Small intestine (tissue), 7 donors: ENCODE results near the gene ATXN7L3B. TPM values are rescaled to one million over a fixed set of nuclear protein-coding genes. Genes with fewer than 3 reads are reported as not detected.
A peak's percentile ranks its signal among the peaks of the same experiment; 100 is the strongest.

ENCODE experiments used
- DNase-seq, 2 donors: peaks; one replicate each; pipeline versions ENCODE4 v3.0.0 to v3.0.0-alpha.2; 2013
- FAIRE-seq: peaks from 2 replicates; lab custom pipeline; 2012; peaks lifted over from hg19 to GRCh38; lab: Jason Lieb, UNC
- H3K27ac ChIP-seq, 3 donors: one replicate each; pipeline ENCODE4 v1.5.1; 2013; ENCODE audit warnings: low read length in 2 of 3, mild to moderate bottlenecking in 2 of 3, control low read depth in 1 of 3, inconsistent platforms in 1 of 3, low read depth in 1 of 3, moderate library complexity in 1 of 3
- H3K27me3 ChIP-seq, 3 donors: one replicate each; pipeline ENCODE4 v1.6.1; 2013; ENCODE audit warnings: low read length in 3 of 3, inconsistent platforms in 1 of 3; ENCODE audit not compliant: control insufficient read depth in 3 of 3, insufficient read depth in 3 of 3
- H3K36me3 ChIP-seq, 3 donors: one replicate each; pipeline ENCODE4 v1.6.1; 2013; ENCODE audit warnings: low read length in 3 of 3, inconsistent platforms in 1 of 3, low read depth in 1 of 3, mild to moderate bottlenecking in 1 of 3, moderate library complexity in 1 of 3; ENCODE audit not compliant: control insufficient read depth in 3 of 3, insufficient read depth in 2 of 3
- H3K4me1 ChIP-seq, 3 donors: one replicate each; pipeline ENCODE4 v1.6.1; 2013; ENCODE audit warnings: low read length in 2 of 3, inconsistent platforms in 1 of 3, low read depth in 1 of 3, mild to moderate bottlenecking in 1 of 3, moderate library complexity in 1 of 3; ENCODE audit not compliant: control insufficient read depth in 3 of 3, insufficient read depth in 2 of 3
- H3K4me3 ChIP-seq, 3 donors: one replicate each; pipeline ENCODE4 v1.5.1; 2013; ENCODE audit warnings: low read length in 3 of 3, control low read depth in 1 of 3, inconsistent platforms in 1 of 3, low read depth in 1 of 3, mild to moderate bottlenecking in 1 of 3, moderate library complexity in 1 of 3
- H3K9me3 ChIP-seq, 2 donors: one replicate each; pipeline ENCODE4 v1.6.1; 2013; ENCODE audit warnings: low read depth in 1 of 2, low read length in 1 of 2; ENCODE audit not compliant: control insufficient read depth in 2 of 2, insufficient read depth in 1 of 2
- WGBS, 3 donors: extraction: QIAGEN DNeasy Blood & Tissue Kit; methylation state at CpG; one replicate each; pipeline ENCODE4 v1.1.7; 2013; 5-methylcytosine and 5-hydroxymethylcytosine counted together
- polyA plus RNA-seq, 4 donors: library from polyadenylated mRNA; stranded (reverse) in 3 of 4; unstranded in 1 of 4; fragments of 200-250 nt in 3 of 4; fragments of 120-200 nt in 1 of 4; gene quantifications; one replicate each; pipeline versions ENCODE4 v1.2.1 to v1.2.3, GENCODE V29; 2013
- donor health status: healthy with polysubstance abuse.
- donor health status: control.
- donor health status: control.
- donor health status: Bipolar disorder and iron deficiency.
- donor health status: healthy.

ATXN7L3B gene
- polyA plus RNA-seq, 4 donors, result 11.6 to 39.8 (median 17.8) TPM

DNA sequence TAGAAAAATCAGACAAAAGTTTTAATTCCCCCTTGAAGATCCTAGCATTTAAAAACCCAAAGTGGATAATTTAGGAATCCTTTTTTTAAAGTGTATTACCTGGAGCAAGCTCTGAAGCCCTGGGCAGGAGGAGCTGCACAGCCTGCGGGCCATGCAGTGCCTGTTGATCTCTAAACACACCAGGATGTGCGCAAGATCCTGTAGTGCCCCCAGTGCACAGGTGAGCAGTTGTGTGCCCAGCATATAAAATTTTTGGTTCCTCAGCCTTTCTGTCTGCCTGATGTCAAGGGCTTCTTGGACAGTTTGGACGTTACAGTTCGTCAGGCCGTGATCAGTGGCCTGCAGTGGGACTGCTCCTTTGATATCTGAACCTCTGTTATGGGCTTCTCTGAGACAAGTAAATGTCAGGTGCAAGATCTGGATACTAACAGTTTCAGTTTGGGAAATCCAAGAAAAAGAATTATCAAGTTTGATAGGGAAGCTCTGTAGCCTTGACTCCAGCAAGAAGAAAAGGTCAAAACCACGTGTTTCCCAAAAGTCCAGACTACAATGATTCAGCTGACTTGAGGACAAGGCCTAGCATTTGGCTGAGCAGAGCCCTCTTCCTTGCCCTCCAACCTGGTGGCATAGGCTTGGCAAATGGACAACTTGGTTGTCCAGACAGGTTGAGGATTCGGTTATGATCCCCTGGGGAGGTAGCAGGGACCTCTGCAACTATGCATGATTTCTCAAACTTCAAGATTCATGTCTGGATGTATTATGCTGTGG, 1.0 kb downstream of the ATXN7L3B start:
- DNase-seq (peak; percentile 22 to 51), FAIRE-seq (no peak)
- Histone ChIP-seq H3K4me1 (peaks cover 5 to 23% (median 8%) of the 10 kb centered on the region in 3 donors), H3K27me3 (no peaks in the 10 kb centered on the region), H3K9me3 (no peaks in the 10 kb centered on the region), H3K36me3 (peaks cover 0 to 5% (median 4%) of the 10 kb centered on the region in 3 donors), H3K27ac (peak overlapping the region; percentile 86 to 99 (median 88)), H3K4me3 (peak overlapping the region; percentile 65 to 98 (median 67))
- 10 to 15% (median 13%) methylated on average over 7 of the region's 7 CpGs for WGBS, 3 donors

DNA sequence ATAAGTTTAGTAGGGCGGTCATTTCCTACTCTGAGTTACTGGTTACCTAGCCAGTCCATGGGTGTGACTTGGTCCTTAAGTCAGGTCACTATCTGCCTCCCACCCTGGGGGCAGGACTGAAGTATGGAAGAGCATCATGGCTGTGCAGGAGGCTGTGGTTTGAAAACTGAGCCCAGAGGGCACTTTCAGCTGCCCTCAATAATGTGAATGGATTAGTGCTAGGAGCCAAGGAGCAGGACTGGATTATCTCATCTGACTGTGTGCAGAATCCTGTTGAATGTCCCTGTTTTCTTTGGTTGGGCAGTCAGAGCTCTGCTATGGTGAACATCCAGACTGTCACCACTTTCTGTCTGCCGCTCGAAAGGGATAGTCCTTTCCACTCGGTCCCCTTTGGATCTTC, 1.6 kb downstream of the ATXN7L3B start:
- WGBS, 3 donors, result 20 to 52% (median 48%) methylated on average over 4 of the region's 4 CpGs
- H3K9me3 ChIP-seq, result no peaks in the 10 kb centered on the region
- no peaks in the 10 kb centered on the region for H3K27me3 ChIP-seq
- peaks cover 5 to 23% (median 8%) of the 10 kb centered on the region in 3 donors for H3K4me1 ChIP-seq
- peak overlapping the region in 2 of 3 donors; percentile 65 to 67 for H3K4me3 ChIP-seq
- peaks cover 0 to 5% (median 4%) of the 10 kb centered on the region in 3 donors for H3K36me3 ChIP-seq
- H3K27ac ChIP-seq, result no peak overlapping the region
- FAIRE-seq, result no peak
- no peak for DNase-seq

DNA sequence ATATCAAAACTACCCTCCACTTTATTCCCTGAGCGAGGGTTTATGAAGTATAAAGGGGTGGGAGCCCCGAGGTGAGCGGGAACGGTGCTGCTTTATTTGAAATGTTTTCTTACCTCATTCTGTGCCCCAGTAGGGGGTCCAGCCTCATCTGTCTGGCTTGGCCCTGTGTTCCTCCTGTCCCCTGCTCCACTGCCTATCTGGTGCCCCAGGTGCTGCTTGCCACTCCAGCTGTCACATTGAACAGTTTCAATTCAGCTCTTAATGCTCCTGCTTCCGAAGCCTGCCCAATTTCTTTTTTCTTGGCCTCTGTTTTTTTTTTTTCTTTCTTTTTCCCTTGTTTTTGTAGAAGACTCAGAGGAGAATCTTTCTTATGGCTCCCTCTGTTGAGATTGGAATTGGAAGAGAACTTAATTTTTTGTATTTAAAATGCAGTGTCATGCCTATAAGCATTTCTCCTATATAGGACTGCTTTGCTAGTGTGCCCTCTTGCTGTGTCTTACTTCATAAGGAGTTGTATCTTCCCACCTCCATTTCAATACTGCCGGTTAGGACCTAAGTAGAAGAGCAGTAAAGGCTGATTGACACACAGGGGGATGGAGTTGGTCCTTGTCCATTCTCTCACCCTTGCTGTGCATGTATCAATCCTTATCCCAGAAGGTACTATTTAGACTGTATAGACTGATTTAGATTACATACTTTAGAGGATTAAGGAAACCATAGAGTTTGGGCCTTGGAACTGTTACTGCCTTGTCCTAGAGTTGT, 2.3 kb downstream of the ATXN7L3B start:
- no peak overlapping the region for H3K27ac ChIP-seq
- peaks cover 5 to 23% (median 8%) of the 10 kb centered on the region in 3 donors for H3K4me1 ChIP-seq
- H3K27me3 ChIP-seq, result no peaks in the 10 kb centered on the region
- H3K4me3 ChIP-seq, result peak overlapping the region in 2 of 3 donors; percentile 65 to 67
- no peaks in the 10 kb centered on the region for H3K9me3 ChIP-seq
- H3K36me3 ChIP-seq, result peaks cover 0 to 5% (median 4%) of the 10 kb centered on the region in 3 donors
- FAIRE-seq (no peak), DNase-seq (peak in 1 of 2 donors; percentile 11)
- WGBS, 3 donors, result 9 to 42% (median 27%) methylated on average over 6 of the region's 6 CpGs

DNA sequence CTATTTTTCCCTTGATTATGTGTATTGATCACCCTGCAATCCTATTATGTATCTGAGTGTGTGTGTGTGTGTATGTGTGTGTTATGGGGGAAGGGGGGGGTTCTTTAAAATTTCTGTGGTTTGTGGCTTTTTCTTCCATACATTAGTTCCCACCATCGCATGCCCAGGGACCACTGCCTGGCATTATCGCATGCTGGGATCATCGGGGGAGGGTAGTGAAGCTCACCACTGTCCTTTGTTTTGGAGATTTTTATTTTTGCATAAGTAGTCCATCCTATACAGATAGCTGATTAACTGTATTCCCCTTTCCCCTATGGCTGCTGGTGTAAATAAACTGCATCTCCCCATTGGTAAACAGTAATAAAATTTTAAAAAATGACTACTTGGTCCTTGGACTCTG, 3.4 kb downstream of the ATXN7L3B start:
- Histone ChIP-seq H3K27me3 (no peaks in the 10 kb centered on the region), H3K27ac (no peak overlapping the region), H3K9me3 (no peaks in the 10 kb centered on the region), H3K4me1 (peaks cover 5 to 23% (median 8%) of the 10 kb centered on the region in 3 donors), H3K36me3 (peaks cover 0 to 5% (median 4%) of the 10 kb centered on the region in 3 donors), H3K4me3 (peak overlapping the region in 1 of 3 donors; percentile 5)
- DNase-seq (no peak), FAIRE-seq (no peak)
- 62 to 85% (median 84%) methylated on average over 3 of the region's 3 CpGs for WGBS, 3 donors

DNA sequence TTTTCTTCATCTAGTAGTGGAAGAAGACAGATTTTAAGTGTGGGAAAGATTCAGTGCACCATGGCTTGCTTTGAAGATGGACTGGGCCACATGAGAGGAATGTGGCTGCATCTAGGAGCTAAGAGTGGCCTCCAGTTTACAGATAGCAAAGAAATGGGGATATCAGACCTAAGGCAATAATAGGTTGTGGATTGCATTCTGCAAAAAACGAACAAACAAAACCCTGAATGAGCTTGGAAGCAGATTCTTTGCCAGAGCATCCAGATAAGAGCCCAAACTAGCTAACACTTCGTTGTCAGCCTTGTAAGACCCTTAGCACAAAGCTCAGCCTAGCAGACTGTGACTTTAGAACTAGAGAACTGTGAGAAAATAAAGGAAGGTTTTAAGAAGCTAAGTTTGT, 9.6 kb downstream of the ATXN7L3B start:
- no peaks in the 10 kb centered on the region for H3K36me3 ChIP-seq
- FAIRE-seq, result no peak
- DNase-seq, result no peak
- H3K9me3 ChIP-seq, result no peaks in the 10 kb centered on the region
- H3K27ac ChIP-seq, result no peak overlapping the region
- H3K27me3 ChIP-seq, result no peaks in the 10 kb centered on the region
- no peak overlapping the region for H3K4me3 ChIP-seq
- 62 to 82% (median 75%) methylated on average over 2 of the region's 2 CpGs for WGBS, 3 donors
- H3K4me1 ChIP-seq, result peaks cover 0 to 3% (median 0%) of the 10 kb centered on the region in 3 donors

DNA sequence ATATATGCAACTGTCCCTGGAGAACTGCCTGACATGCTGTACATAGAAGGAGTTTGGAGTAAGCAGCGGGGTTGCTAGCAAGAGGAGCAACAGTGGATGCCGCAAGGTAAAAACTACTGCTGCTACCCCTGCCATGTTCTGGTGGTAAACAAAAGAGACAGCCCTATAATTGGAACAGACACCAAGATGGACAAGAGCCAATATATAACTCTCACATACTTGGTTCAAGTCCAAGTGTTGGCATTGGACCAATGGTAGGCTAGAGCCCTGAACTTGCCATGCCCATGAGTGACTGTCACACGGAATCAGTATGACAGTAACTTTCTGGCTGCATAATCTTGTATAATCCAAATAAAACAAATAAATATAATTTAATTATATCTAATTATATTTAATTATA, 13.7 kb downstream of the ATXN7L3B start:
- Histone ChIP-seq H3K9me3 (no peaks in the 10 kb centered on the region), H3K4me1 (peaks cover 0 to 3% (median 0%) of the 10 kb centered on the region in 3 donors), H3K27me3 (no peaks in the 10 kb centered on the region), H3K36me3 (no peaks in the 10 kb centered on the region), H3K27ac (no peak overlapping the region), H3K4me3 (no peak overlapping the region)
- WGBS, 3 donors, result 90 to 95% (median 92%) methylated on average over 3 of the region's 3 CpGs
- no peak for FAIRE-seq
- no peak for DNase-seq

DNA sequence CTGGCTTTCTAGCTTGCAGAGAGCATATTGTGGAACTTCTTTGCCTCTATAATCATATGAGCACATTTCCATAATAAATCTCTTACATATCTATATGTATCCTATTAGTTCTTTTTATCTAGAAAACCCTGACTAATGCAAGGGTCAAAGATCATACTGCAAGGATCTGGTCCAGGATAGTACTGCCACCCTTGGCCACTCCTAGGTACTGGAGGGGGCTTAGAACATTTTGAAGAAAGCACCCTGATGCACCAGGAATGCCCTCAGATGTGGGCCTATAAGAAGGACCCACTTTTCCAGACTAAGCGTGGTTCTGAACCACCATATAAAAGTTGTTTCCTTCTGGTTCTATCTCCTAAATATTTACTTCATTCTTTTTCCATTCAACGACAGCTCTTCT, 14.6 kb downstream of the ATXN7L3B start:
- no peak for FAIRE-seq
- H3K27me3 ChIP-seq, result no peaks in the 10 kb centered on the region
- H3K4me1 ChIP-seq, result peaks cover 0 to 3% (median 0%) of the 10 kb centered on the region in 3 donors
- H3K9me3 ChIP-seq, result no peaks in the 10 kb centered on the region
- H3K4me3 ChIP-seq, result no peak overlapping the region
- peak; percentile 2 to 32 for DNase-seq
- WGBS, 3 donors, result 78 to 92% (median 89%) methylated on average over 2 of the region's 2 CpGs
- H3K36me3 ChIP-seq, result no peaks in the 10 kb centered on the region
- no peak overlapping the region for H3K27ac ChIP-seq

DNA sequence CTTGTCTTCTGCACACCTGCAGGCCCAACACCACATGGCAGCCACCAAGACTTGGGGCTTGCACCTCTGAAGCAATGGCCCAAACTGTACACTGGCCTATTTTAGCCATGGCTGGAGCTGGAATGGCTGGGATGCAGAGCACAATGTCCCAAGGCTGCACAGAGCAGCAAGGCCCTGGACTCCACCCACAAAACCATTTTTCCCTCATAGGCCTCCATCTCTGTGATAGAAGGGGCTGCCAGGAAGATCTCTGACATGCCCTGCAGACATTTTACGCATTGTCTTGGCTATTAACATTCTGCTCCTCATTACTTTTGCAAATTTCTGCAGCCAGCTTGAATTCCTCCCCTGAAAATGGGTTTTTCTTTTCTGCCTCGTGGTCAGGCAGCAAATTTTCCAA, 22.1 kb downstream of the ATXN7L3B start:
- H3K27me3 ChIP-seq, result no peaks in the 10 kb centered on the region
- no peaks in the 10 kb centered on the region for H3K9me3 ChIP-seq
- no peak for DNase-seq
- FAIRE-seq, result no peak
- 50 to 53% (median 51%) methylated on average over 2 of the region's 2 CpGs for WGBS, 3 donors
- no peak overlapping the region for H3K27ac ChIP-seq
- no peaks in the 10 kb centered on the region for H3K4me1 ChIP-seq
- H3K4me3 ChIP-seq, result no peak overlapping the region
- no peaks in the 10 kb centered on the region for H3K36me3 ChIP-seq
